NOMO-1 treated with dmso at 0.1 percent for 144 hours (cell line): ENCODE results near the gene SYNPO2L.

ENCODE experiments used
- DNase-seq: peaks from one replicate; lab custom pipeline; 2025; ENCODE audit not compliant: unreplicated experiment; lab: John Stamatoyannopoulos, UW

The SYNPO2L gene

DNA sequence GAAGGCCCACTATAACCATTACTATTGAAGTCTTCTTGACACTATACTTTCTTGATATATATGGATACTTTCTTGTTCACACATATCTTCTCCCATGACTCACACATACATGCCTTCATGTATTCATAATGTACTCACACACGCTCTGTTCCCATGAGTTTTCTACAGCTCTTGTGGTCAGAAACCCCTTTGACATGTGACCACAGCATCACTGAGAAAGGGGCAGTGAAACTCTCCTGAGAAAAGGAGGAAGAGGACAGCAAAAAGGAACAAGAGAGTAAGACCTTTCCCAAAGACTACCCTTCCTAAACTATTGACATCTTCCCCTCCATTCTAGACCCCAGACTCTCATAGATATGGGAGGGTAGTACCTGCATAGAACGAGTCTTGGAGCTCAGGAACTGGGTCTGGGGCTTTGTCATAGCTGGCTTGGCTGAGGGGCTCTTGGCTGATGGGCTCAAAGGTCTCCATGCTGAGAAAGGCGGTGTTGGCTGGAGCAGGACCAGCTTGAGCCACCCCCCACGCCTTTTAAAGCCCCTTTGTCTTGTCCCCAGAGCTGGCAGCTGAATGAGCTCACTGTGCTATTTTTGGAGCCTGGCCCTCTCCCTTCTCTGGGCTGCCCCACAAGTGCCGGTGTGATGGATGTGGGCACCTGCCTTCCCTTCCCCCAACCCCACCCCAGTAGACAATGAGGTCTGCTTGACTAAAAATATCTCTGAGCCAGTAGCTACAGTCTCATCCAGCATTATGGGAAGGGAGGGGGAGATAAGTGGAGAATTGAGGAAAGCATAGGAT is 5.1 kb downstream of the SYNPO2L start:
- peak; percentile 73 for DNase-seq

DNA sequence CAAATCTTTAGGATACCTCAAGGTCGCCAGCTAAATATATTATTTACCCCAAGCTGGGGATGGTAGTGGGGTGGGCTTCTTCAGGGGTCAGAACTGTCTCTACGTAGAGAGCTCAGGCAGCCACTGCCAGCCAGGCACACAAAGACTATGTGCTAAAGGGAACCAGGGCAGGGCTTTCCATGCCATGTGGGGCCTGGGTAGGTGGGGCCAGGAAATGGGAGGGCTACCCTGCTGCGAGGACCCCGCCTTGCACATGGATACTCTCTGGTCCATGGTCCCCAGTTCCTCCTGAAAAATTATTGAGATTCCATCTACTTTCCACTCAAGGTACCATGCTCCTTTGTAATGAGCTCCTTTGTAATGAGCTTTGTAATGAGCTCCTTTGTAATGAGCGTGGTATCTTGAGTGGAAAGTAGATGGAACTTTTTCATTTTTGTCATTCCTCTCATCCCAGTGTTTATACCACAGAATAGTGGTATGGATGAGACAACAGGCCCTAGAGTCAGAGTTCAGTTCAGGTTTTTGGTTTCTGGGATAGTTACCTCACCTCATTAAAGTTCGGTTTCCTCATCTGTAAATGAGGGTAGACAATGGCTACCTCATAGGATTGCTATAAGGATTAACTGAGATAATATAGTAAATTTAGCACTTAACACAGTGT is 5.8 kb downstream of the SYNPO2L start:
- no peak for DNase-seq

GRCh38 chr10:73648975-73649829 is 6.6 kb downstream of the SYNPO2L start:
- DNase-seq, result no peak

GRCh38 chr10:73647875-73648651 is 7.8 kb downstream of the SYNPO2L start:
- DNase-seq, result no peak

DNA sequence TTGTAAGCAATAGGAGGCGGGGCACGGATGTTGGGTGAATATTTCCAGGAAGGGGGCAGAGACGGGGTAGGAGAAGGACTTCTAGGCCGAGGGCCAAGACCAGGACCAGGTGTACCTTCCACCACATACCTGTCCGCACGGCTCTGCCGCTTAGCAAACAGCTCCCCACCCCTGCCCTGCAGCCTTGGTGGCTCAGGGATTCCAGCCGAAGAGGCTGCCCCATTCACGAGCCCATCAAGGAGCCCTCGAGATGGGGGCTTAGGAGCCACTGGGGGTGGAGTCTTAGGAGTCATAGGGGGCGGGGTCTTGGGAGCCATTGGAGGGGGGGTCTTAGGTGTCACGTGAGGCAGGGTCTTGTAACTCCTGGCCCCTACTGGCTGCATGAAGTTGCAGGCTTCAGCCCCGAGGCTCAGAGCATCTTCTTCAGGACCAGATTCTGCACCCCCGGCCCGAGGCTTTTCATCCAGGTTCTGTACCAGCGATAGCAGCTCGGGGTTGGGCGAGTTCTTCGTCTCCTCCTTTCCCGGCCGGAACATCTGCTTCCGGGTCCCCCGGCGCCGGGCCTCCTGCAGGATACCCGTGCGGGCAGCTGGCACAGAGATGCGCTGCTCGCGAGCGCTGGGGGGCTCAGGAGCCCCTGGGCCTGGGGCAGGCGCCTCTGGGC is 8.5 kb downstream of the SYNPO2L start:
- DNase-seq, result no peak

- DNase-seq, result no peak
Measured at GRCh38 chr10:73646598-73647041, 9.2 kb downstream of the SYNPO2L start.

DNA sequence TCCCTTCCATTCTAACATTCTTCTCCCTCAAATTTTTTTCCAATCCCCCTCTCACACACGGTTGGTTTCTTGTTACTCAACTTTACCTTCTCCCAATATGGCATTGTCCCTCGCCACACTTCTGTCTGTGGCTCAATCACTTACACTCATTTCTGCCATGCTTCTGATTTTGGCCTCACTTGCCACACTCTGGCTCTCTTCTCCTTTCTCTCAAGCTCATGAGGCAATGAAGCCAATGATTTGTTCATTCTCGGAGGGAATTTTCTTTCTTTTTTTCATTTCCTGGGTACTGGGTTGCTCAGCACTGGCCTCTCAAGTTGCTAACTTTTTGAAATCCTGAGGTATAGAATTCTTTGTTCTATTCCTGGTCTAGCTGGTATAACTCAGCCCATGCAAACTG is 10.6 kb downstream of the SYNPO2L start:
- DNase-seq, result peak; percentile 9

DNA sequence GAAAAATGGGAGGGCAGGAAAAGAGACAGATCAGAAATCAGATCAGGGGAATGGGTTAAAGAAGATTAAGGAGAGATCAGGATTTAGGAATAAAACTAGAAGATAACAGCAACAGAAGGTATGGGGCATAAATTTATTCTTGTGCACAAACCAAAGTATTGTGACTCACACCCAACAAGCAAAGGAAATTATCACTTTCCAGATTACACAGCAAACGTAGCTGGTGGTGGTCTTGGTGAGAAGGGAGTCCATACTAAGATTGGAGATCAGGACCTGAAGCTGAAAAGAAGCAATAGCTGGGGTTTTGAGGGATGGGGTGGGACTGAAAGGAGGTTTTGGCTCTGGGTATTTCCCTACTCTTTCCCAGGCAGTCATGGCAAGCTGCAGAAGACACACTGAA is 11.1 kb downstream of the SYNPO2L start:
- DNase-seq, result no peak

DNA sequence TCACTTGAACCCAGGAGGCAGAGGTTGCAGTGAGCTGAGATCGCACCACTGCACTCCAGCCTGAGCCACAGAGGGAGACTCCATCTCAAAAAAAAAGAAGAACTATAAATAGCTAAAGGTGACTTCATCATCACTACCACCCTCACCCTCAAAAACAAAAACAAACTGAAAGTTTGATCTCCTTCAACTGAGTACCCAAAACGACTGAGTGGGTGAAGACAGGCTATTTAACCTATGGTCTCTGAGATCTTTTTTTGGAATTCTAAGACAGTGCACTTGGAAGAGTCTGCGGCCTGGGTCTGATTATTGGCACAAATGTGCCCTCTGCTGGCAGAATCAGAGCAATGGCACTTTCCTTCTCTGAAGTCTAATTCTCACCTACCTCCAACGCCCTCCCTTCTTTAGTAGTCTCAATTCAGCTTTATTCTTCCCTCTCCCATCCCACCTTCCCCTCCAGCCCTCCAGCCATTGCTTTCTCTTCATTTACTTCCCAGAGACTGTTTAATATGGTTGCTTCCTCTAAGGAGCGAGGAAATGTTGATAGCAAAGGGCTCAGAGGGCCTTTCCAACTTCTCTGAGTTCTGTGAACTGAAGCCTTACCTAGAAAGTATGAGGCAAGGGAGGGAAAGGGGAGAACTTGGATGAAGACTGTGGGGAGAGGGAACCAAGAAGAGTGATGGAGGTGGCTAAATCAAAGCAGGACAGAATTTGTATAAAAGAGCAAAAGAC is 11.7 kb downstream of the SYNPO2L start:
- DNase-seq, result peak; percentile 9

GRCh38 chr10:73643362-73643761 is 12.5 kb downstream of the SYNPO2L start:
- no peak for DNase-seq

GRCh38 chr10:73641328-73642060 is 14.3 kb downstream of the SYNPO2L start, which contains the start of gene MYOZ1:
Gene MYOZ1 (minus strand): TSS chr10:73641474. CDS start chr10:73640017, 1,457 bp downstream.
- DNase-seq, result peak; percentile 19

- DNase-seq, result no peak
Measured at GRCh38 chr10:73639286-73639685, 16.5 kb downstream of the SYNPO2L start.

- DNase-seq, result no peak
Measured at GRCh38 chr10:73635781-73636180, 20.0 kb downstream of the SYNPO2L start.

- DNase-seq, result no peak
Measured at GRCh38 chr10:73634421-73634820, 21.4 kb downstream of the SYNPO2L start.

DNA sequence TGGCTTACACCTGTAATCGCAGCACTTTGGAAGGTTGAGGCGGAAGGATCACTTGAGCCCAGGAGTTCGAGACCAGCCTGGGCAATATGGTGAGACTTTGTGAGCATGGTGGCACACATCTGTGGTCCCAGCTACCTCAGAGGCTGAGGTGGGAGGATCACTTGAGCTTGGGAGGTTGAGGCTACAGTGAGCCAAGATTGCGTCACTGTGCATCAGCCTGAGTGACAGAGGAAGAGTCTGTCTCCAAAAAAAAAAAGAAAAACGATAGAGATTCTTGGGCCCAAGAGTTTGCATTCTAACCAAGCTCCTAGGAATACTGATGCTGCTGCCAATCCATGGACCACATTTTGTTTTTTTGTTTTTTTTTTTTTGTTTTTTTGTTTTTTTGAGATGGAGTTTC is 26.7 kb downstream of the SYNPO2L start:
- DNase-seq, result no peak

GRCh38 chr10:73628405-73628804 is 27.4 kb downstream of the SYNPO2L start:
- DNase-seq, result no peak

- DNase-seq, result no peak
Measured at GRCh38 chr10:73627300-73627699, 28.5 kb downstream of the SYNPO2L start.

DNA sequence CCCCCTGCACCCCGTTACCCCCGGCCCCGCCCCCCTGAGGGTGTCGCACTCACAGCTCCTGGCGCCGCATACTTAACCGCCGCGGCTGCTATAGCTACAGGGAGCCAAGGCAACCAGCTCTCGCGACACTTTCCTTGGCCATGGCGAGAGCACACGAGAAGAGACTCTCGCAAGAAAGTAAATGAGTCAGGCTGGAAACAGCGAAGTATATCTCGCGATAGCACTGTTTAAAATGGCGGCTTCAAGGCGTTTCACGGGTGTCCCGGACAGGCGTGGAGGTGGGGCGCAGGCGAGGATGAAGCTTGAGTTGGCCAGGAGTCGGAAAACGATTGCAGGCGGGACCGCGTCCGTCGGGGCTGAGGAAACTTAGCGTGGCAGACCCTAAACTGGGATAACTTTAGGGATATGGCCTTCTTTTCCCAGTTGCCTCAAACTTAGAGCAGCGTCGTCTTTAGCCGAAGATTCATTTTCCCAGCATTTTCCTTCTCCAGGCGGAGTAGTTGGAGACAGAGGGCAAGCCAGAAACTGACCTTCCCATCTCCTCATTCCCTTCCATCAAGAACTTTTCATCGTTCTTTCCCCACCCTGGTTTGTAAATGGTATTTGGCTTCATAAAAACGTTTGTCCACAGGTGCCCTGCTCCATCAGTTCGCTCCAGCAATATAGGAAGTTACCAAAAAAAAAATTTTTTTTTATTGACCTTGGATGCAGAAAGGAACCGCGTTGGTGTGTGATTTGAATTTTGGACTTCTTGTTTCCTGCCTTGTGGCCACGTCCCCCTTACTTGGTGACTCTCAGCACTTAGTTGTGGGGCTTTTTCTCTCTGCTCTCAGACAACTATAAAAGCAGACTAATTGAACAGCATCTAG is 29.7 kb downstream of the SYNPO2L start:
- DNase-seq, result peak; percentile 93
